D721Med (cell line): Measurements from ENCODE around the gene PPP1R1C.
A peak's percentile ranks its signal among the peaks of the same experiment; 100 is the strongest.

Experiments
- DNase-seq: peaks from one replicate; pipeline ENCODE4 v3.0.0; 2011; ENCODE audit warnings: low spot score; ENCODE audit not compliant: insufficient read length
- FAIRE-seq: peaks from 2 replicates; lab custom pipeline; 2011; peaks lifted over from hg19 to GRCh38; lab: Jason Lieb, UNC
- CTCF ChIP-seq: IDR thresholded peaks from 2 replicates; pipeline ENCODE4 v1.5.1; 2012; ENCODE audit warnings: mild to moderate bottlenecking, control low read depth; ENCODE audit not compliant: insufficient read depth; ENCODE audit errors: missing control alignments

Gene PPP1R1C

DNA sequence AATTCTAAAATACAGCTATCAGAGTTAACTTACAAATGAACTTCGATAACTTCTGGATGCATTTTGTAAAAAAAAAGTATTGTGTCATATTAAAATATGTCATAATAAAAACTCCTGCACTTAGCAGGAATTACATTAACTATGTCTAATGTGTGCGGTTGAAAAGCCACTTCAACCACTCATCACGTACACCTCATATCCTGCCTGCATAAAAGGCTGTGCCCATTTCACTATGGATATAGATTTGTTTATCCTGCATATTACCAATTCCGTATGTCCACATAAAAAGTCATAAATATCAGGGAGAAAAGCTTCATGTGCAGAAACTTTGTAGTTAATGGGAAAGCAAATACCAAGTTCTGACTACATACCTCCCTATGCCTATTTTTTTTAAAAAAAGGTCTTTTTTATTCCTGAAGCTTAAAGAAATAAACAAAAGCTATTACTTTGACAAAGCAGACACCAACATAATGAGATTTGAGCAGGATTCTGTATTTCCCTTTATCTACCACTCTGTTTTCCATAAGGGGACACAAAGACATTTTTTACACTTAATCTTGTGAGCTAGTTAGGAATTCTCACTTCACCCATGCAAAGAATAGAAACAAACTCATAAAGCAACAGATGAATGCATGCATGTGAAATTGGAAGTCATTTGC, 96.1 kb downstream of the PPP1R1C start:
- DNase-seq, result no peak
- TF ChIP-seq CTCF, result no peak
- no peak for FAIRE-seq

GRCh38 chr2:182088681-182089320, 103.1 kb downstream of the PPP1R1C start:
- FAIRE-seq, result peak; percentile 16
- TF ChIP-seq CTCF, result no peak

GRCh38 chr2:182090486-182090885, 104.8 kb downstream of the PPP1R1C start:
- no peak for DNase-seq
- FAIRE-seq, result no peak
- no peak for TF ChIP-seq CTCF

More at GRCh38 chr2:182088681-182089320, 103.1 kb downstream of the PPP1R1C start:
- no peak for DNase-seq

DNA sequence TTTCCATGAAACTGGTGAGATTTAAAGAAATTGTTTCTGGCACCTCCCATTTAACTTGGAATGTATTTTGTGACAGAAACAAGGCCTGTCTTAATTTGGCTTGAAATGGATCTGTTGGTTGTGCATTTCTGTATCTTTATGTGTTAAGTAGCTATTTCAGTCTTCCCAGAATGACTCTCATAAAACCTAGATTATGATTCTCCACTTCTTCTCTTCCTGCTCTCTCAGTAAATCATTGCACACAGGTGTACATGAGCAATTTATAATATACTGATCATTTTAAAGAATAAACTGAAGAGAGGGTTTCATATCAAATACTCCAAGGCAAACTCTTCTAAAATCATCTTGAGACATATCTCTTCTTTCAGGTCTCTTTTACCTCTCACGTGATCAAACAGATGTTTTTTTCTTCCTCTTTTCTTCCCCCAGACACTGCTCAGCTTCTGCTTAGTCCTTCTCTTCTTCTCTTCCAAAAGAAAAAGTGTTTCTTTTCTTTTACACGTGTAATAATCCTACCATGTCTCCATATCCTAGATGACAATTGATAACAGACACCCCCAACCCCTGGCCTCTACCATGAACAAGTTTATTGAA, 112.0 kb downstream of the PPP1R1C start:
- no peak for TF ChIP-seq CTCF
- FAIRE-seq (no peak), DNase-seq (no peak)

DNA sequence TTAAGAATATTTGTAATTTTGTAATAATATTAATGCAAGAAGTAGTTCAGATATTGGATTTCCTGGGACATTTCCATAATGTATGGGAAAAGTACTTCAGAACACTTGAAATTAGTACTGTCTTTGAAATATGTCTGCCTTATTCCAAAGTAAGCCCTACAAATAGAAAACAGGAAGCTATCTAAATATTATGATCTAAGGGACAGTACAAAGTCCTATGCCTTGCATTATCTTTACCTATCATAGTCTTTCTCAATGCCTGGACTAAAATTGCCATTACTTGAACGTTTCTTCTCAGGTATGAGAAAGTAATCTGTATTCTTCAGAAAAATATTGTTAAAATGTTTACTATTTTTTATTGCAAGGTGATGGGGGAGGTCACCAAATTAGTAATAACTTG, 113.0 kb downstream of the PPP1R1C start:
- no peak for FAIRE-seq
- no peak for TF ChIP-seq CTCF
- DNase-seq, result no peak

DNA sequence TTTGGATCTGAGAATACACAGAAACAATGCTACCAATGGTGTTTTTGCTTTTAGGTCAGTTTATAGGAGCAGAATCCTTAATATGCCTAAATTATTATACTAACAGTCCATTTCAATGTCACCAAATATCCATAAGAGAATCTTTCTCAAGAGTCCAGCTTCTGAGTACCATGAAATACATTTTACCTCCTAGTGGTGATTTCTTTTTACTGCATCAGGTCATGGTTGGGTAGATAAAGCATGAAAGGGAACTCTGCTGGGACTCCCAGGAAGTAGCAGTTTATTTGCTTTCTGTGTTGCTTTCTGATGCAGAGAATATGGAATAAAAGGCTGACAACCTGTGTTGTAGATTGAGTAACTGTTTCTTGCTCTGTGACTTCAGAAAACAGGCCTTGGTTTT, 115.6 kb downstream of the PPP1R1C start:
- no peak for DNase-seq
- FAIRE-seq, result no peak
- no peak for TF ChIP-seq CTCF

DNA sequence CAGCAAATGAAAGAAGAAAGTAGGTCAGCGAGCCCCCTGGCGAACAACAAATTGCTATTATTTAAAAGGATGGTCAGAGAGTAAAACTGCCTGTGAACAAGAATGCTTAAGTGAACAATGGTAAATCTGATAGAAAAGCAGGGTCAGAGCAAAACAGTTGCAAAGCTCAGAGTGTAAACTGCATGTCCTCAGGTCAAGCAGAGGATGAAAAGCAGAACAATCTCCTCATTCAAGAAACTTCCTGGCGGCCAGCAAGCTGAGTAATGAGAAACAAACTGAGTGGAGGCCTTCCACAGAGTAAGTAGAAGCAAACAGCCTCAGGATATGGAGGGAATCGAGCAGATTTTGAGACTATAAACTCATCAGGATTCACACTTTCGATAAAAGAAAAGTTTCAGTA, 117.9 kb downstream of the PPP1R1C start:
- FAIRE-seq, result no peak
- DNase-seq, result no peak
- TF ChIP-seq CTCF, result no peak
